GM12872 (cell line): ENCODE data around the gene MICAL3.

Experiments
- TF ChIP-seq, protein P1 (sequence below): IDR thresholded peaks from 3 replicates; pipeline ENCODE4 v1.5.1; 2011; ENCODE audit warnings: low read depth, mild to moderate bottlenecking, low read length, moderate library complexity; ENCODE audit not compliant: insufficient read depth

The MICAL3 gene

DNA sequence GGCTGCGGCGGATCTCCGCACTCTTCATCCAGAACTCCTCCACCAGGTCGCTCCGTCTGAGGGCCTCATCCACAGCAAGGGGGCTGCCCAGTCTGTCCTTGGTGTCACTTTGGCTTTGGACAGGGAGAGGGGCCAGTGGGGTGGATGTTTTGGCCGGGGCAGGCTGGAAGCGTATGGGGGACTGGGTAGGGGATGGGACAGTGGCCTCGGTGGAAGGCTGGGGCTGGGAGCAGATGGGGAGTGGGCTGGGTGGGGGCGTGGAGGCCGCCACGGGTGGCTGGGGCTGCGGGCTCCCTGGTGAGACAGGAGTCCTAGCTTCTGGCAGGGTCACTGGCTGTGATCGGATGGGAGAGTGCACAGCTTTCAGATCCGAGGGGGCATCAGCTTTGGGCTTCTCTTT is 205.7 kb downstream of the MICAL3 start:
- TF ChIP-seq, protein P1, sequence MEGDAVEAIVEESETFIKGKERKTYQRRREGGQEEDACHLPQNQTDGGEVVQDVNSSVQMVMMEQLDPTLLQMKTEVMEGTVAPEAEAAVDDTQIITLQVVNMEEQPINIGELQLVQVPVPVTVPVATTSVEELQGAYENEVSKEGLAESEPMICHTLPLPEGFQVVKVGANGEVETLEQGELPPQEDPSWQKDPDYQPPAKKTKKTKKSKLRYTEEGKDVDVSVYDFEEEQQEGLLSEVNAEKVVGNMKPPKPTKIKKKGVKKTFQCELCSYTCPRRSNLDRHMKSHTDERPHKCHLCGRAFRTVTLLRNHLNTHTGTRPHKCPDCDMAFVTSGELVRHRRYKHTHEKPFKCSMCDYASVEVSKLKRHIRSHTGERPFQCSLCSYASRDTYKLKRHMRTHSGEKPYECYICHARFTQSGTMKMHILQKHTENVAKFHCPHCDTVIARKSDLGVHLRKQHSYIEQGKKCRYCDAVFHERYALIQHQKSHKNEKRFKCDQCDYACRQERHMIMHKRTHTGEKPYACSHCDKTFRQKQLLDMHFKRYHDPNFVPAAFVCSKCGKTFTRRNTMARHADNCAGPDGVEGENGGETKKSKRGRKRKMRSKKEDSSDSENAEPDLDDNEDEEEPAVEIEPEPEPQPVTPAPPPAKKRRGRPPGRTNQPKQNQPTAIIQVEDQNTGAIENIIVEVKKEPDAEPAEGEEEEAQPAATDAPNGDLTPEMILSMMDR = no peak

DNA sequence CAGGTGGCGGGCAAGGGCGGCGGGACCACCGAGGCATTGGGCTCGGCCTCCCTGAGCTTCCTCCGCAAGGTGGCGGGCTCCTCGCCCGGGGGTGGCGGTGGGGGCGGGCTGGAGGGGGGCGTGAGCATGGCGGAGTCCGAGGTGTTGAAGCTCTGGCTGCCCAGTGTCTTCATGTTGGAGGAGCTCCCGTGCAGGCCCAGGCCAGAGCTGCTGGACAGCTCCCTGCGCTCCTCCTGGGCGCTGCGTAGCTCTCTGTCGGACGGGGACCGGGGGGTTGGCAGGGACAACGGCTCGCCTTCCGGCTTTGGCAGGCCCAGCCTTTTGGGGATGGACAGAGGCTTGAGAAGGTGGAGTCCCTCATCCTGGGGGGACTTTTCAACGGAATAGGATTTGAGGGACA is 206.2 kb downstream of the MICAL3 start:
- TF ChIP-seq, protein P1 = no peak

DNA sequence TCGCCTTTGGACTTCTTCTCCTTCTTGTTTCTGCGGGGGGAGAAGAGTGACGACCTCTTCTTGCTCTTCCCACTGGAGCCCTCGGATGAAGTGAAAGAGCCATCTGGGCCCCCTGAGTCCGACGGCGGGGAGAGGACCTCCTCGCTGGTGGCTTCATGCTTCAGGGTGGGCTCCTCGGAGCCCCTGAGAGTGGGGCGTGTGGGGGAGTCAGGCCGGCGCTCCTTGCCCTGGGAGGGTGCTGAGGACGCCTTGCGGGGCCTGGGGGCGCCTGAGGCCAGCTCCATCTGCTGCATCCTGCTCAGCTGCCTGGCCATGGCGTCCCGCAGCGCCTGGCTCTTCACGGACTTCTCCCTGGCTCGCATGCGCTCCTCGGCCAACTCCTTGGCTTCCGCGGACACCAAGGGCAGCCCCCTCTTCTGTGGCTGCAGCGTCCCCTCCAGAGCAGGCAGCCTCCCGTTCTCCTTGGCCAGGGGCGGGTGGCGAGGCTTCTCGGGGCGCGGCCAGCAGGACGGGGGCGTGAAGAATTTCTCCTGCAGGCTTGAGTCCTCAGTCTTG is 206.8 kb downstream of the MICAL3 start:
- TF ChIP-seq, protein P1 = no peak

DNA sequence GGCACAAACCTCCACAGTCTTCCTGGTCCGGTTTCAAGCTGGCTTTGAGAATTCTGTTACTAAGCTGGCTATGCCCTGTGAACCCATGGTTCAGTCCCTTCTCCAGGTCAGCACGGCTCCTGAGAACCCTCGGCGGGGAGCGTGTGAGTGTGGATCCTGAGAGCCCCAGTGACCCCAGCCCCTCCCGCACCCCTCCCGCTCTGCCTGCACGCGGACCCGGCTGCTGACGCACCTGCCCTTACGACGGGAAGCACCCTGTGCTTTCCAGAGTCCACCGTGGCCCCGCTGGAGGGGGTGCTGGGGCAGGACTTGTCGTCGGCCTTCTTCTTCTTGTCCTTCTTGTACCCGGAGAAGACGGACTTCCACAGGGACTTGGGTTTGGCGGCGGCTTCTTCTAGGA is 207.3 kb downstream of the MICAL3 start:
- TF ChIP-seq, protein P1 = no peak

DNA sequence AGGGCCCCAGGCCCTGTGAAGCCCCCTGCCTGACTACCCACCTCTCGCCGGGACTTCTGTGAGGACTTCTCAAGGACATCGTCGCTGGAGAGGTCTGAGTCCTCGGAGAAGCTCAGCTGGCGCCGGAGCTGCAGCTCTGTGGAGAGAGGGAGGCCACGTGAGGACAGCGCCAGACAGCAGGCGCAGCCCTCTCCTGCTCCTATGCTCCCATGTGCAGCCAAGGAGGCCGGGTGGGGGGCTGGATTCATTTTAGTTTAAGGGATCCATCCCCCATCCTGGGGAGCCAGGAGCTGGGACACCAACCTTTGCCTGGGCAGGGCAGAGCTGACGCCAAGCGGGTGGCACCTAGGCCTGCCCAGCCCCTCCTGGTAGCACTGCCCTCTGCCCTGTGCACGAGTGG is 207.7 kb downstream of the MICAL3 start:
- TF ChIP-seq, protein P1 = no peak

DNA sequence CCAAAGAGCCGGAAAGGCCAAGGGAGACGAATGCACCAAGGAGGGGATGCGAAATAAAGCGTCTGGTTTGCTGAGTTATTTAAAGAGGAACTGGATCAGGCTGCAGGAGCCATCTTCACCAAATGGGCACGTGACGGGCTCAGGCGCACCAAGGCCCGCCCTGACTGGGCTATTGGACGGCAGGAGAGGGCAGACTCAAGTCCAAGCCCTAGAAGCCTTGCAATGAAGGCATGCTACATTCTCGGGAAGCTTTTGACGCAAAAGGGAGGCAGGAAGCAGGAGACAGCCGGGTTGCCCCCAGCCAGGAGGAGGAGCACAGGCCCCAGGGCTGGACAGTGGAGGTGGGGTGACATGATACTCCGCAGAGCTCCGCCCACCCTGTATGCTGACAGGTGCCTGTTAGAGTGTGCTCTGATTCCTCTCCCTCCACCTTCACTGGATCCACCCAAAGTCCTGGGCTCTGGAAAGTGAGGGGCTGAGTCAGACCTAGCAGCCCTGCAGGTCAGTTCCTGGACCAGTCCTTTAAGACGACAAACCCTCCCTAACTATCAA is 208.6 kb downstream of the MICAL3 start:
- TF ChIP-seq, protein P1 = no peak

DNA sequence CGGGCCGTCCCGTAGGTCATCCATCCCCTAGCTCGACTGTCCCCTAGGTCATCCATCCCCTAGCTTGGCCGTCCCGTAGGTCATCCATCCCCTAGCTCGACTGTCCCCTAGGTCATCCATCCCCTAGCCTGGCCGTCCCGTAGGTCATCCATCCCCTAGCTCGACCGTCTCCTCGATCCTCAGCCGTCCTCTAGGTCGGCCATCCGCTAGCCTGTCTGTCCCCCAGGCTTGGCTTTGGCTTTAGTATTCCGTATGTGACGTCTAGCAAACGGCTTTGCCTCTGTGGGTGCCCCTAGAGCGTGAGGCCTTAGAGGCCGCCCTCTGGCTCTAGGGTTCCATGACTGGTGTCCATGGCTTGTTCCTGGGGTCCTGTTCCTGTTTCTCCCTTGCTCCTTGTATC is 209.5 kb downstream of the MICAL3 start:
- TF ChIP-seq, protein P1 = no peak

DNA sequence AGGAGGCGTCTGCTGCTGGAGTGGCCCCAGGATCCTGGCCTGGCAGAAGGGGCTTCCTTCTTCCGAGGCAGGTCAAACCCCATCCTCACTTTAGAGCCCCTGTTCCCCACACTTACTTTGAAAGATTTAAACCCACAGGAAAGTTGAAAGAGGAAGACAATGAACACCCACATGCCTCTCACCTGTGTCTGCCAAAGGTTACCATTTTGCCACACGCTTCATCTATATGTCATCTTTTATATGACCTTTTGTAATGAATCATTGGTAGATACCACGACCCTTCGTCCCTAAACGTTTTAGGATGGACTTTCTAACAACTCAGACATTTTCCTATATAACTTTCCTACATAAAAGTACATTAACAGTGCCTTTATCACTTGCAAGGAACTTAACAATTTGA is 210.3 kb downstream of the MICAL3 start:
- TF ChIP-seq, protein P1 = no peak
